Right cardiac atrium (tissue), 5 donors: ENCODE data around the gene LTBP2. TPM values are rescaled to one million over a fixed set of nuclear protein-coding genes. Genes with fewer than 3 reads are reported as not detected.
A peak's percentile ranks its signal among the peaks of the same experiment; 100 is the strongest.

Experiments used
- ATAC-seq, 2 donors: fragments of 200-7000 bp; cut with Tn5 transposase; one replicate each; pipeline versions ENCODE4 v1.8.0 to v1.9.1; 2020; ENCODE audit warnings: moderate library complexity in 2 of 2, mild to moderate bottlenecking in 1 of 2
- DNase-seq, 3 donors: peaks; one replicate each; pipeline ENCODE4 v3.0.0-alpha.2; 2020
- H3K27ac ChIP-seq: one replicate; pipeline ENCODE4 v1.5.1; 2013; ENCODE audit warnings: mild to moderate bottlenecking, low read length, control low read depth, moderate library complexity
- H3K27me3 ChIP-seq: one replicate; pipeline ENCODE4 v1.6.1; 2013; ENCODE audit not compliant: control insufficient read depth, insufficient read depth
- H3K4me1 ChIP-seq: one replicate; pipeline ENCODE4 v1.6.1; 2013; ENCODE audit warnings: low read length; ENCODE audit not compliant: control insufficient read depth, insufficient read depth
- H3K4me3 ChIP-seq: one replicate; pipeline ENCODE4 v1.5.1; 2013; ENCODE audit warnings: low read length, control low read depth
- H3K9me3 ChIP-seq: one replicate; pipeline ENCODE4 v1.6.1; 2013; ENCODE audit warnings: low read length; ENCODE audit not compliant: control insufficient read depth
- WGBS: extraction: QIAGEN DNeasy Blood & Tissue Kit; methylation state at CpG from one replicate; pipeline ENCODE4 v1.1.7; 2013; 5-methylcytosine and 5-hydroxymethylcytosine counted together
- intact Hi-C, 4 donors: fragments of 100-400 bp; cut with DNase I; formaldehyde crosslinking; loops; one replicate each; pipeline versions ENCODE4 v1.11.0 to v1.14.0; 2022 to 2023
- long read RNA-seq, 4 donors: library from polyadenylated mRNA; unstranded; transcript quantifications; one replicate each; pipeline ENCODE4 v2.0.0, GENCODE V29; 2020 to 2021
- polyA plus RNA-seq: library from polyadenylated mRNA; stranded (reverse); fragments of 200-250 nt; gene quantifications from one replicate; pipeline ENCODE4 v1.2.3, GENCODE V29; 2013
- total RNA-seq, 4 donors: library from RNA; stranded (reverse); fragmentation: NEBNext Ultra II Directional; extraction: Animal tissue kit (Norgen Biotek cat#: 25700); gene quantifications; one replicate each; pipeline ENCODE4 v1.2.1, GENCODE V29; 2021
- donor health status: healthy with polysubstance abuse.
- donor health status: DM: no; HTN: yes; CAD: no.
- donor health status: DM: no; HTN: no; CAD: no.
- donor health status: DM: no; HTN: yes; CAD: no; lungs with severe emphysema.
- donor health status: DM: yes; HTN: yes; CAD: no.

Gene LTBP2
- 10 to 100 TPM; 13.9 to 46.0 (median 23.5) TPM for total RNA-seq
- polyA plus RNA-seq = 3.4 TPM
- long read RNA-seq, donor 1, partial matches to known transcripts = 18 of 27 reads
- long read RNA-seq, donor 1, other reads (novel, unspliced or antisense) = 6 of 27 reads
- long read RNA-seq, donor 2, partial matches to known transcripts = 7 of 7 reads
- long read RNA-seq, donor 2, other reads (novel, unspliced or antisense) = 0 of 7 reads
- long read RNA-seq, donor 3, partial matches to known transcripts = 26 of 43 reads
- long read RNA-seq, donor 3, other reads (novel, unspliced or antisense) = 15 of 43 reads
- long read RNA-seq, donor 4, partial matches to known transcripts = 15 of 19 reads
- long read RNA-seq, donor 4, other reads (novel, unspliced or antisense) = 4 of 19 reads

DNA sequence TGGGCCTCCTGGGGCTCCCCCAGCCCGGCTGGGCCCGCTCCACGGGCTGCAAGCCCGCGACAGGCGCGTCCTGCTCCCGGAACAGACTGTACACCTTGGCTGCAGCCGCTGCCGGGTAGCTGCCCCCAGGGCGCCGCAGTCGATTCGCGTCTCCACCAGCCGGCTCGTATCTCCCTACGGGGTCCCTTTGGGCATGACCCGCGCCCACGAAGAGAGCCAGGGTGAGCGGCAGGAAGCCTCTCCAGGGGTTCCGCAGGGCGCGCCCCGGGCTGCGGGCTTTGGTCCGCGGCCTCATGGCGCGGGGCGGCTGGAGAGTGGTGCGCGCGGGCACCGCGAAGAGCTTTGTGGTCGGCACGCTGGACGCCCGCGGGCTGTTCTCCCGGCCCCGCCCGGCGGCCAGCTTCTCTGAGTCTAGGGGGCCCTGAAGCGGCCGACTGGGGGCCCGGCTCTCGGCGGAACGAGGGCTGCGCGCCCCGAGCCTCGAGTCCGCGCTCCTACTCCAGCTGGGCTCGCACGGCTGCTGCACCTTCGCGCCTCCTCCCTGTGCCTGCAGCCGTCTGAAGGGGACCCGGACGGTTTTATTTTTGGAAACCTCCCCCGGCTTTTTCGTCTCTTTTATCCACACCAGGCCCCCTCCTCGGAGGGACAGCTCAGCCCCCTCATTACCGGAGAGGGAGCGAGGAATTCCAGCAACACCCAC lies at the start of gene LTBP2:
Gene LTBP2, minus strand, starts transcription at position 588 of the 700 bp plus-strand sequence. Its CDS starts 293 bp downstream, at position 295.
- WGBS = 1% methylated on average over 70 of the region's 70 CpGs

GRCh38 chr14:74660863-74661262 lies 48.8 kb upstream of the LTBP2 start:
- intact Hi-C loops = loop anchor here in 1 of 4 donors (5.0 kb wide), 1 partner anchor 44 kb away; no protein-coding TSS in a partner anchor

More for the DNA sequence above, at the start of gene LTBP2:
- Histone ChIP-seq H3K9me3 (no peaks in the 10 kb centered on the region), H3K27me3 (no peaks in the 10 kb centered on the region), H3K4me3 (peak within 1 kb of the TSS; percentile 84), H3K27ac (no peak within 1 kb of the TSS), H3K4me1 (no peaks in the 10 kb centered on the region)
- intact Hi-C loops = loop anchor here (5.0 to 10.0 kb wide), 3 partner anchors 103 to 109 kb away; partner anchors contain the start of genes AREL1 (in 1 of the 4) and FCF1 (in 1 of the 4)
- ATAC-seq (peak; percentile 37 to 43), DNase-seq (peak in 1 of 3 donors; percentile 73)

GRCh38 chr14:74660167-74660566 lies 48.1 kb upstream of the LTBP2 start:
- 86% methylated on average over 3 of the region's 3 CpGs for WGBS
- H3K27me3 ChIP-seq = no peaks in the 10 kb centered on the region
- H3K4me1 ChIP-seq = peaks cover 12% of the 10 kb centered on the region
- H3K9me3 ChIP-seq = no peaks in the 10 kb centered on the region
- no peak overlapping the region for H3K27ac ChIP-seq
- H3K4me3 ChIP-seq = no peak overlapping the region
- ATAC-seq (no peak), DNase-seq (no peak)
- intact Hi-C loops = loop anchor here in 1 of 4 donors (5.0 kb wide), 1 partner anchor 43 kb away; no protein-coding TSS in a partner anchor

More at GRCh38 chr14:74660863-74661262, 48.8 kb upstream of the LTBP2 start:
- no peaks in the 10 kb centered on the region for H3K9me3 ChIP-seq
- 79% methylated on average over 5 of the region's 5 CpGs for WGBS
- H3K4me3 ChIP-seq = no peak overlapping the region
- no peaks in the 10 kb centered on the region for H3K27me3 ChIP-seq
- peaks cover 9% of the 10 kb centered on the region for H3K4me1 ChIP-seq
- ATAC-seq (no peak), DNase-seq (no peak)
- no peak overlapping the region for H3K27ac ChIP-seq

DNA sequence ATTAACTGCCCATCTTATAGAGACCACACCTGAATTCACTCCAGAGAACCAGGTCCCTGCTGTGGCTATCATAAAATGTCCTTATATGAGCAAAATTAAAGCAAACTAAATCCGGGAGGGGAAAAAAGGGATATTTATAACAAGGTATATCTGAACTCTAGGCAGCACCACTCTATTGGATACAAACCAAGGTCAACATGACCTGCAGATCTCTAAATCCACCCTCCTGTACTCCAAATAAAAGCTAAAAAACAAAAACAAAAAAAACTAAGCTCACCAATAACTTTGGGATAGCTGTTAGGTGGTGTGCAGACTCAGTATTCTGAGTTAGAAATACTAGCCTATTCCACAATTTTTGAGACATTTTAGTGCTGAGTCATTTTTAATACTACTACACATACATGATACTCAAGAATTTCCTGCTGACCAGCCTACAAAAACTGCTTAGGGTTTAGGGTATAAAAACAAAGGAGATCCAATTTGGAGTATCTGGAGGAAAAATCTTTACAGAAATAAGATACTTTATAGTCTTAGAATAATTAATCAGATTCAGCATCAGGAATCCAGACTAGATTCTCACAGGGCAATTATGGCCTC lies 46.6 kb upstream of the LTBP2 start:
- Histone ChIP-seq H3K9me3 (no peaks in the 10 kb centered on the region), H3K27me3 (no peaks in the 10 kb centered on the region), H3K27ac (no peak overlapping the region), H3K4me3 (no peak overlapping the region), H3K4me1 (peaks cover 11% of the 10 kb centered on the region)
- ATAC-seq = no peak
- WGBS = 88% methylated on average over 1 of the region's 1 CpG
- intact Hi-C loops = no loop called here
- no peak for DNase-seq

GRCh38 chr14:74656964-74657363 lies 44.9 kb upstream of the LTBP2 start:
- intact Hi-C loops = no loop called here
- Histone ChIP-seq H3K27me3 (no peaks in the 10 kb centered on the region), H3K9me3 (no peaks in the 10 kb centered on the region), H3K4me1 (peaks cover 3% of the 10 kb centered on the region), H3K4me3 (no peak overlapping the region), H3K27ac (no peak overlapping the region)
- DNase-seq = no peak
- WGBS = 92% methylated on average over 3 of the region's 3 CpGs
- no peak for ATAC-seq

DNA sequence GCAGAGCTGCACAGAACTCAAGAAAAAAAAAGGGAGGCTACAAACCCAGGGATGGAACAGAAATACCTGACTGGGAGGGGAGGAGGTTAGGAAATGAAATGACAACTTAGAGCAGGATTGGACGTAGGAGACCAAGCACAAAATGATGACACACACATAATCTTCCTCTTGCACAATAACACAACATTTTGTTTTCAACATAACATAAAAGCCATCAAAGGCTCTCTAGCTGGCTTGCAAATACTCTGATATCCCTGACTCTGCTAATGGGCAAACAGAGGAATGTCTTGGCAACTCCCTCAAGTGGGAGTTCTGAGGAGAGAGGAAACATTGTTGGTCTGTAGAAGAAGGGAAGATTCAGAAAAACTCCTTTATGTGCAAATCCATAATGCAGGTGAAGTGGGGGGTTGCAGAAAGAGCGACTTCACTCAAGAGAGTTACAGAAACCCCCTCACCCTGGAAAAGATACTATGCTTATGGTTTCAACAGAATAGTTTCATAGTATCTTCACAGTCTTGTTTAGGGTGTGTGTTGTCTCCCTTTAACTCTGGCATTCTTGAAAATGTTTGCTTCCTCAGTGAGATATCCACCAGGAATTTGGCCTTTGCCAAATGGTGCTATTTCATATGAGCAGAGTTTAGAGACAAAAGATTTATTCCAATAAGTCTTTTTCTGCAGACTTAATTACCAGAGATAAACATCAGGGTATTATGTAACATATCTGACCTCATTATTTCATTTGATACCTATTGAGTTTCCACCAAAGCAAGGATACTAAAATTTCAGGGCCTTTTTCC lies 43.8 kb upstream of the LTBP2 start:
- ATAC-seq (peak in 1 of 2 donors; percentile 7), DNase-seq (no peak)
- Histone ChIP-seq H3K27ac (peak overlapping the region; percentile 48), H3K27me3 (no peaks in the 10 kb centered on the region), H3K4me3 (no peak overlapping the region), H3K4me1 (peaks cover 3% of the 10 kb centered on the region), H3K9me3 (no peaks in the 10 kb centered on the region)
- WGBS = 67% methylated on average over 2 of the region's 2 CpGs
- intact Hi-C loops = no loop called here

GRCh38 chr14:74654931-74655330 lies 42.9 kb upstream of the LTBP2 start:
- Histone ChIP-seq H3K4me1 (peaks cover 3% of the 10 kb centered on the region), H3K9me3 (no peaks in the 10 kb centered on the region), H3K4me3 (no peak overlapping the region), H3K27me3 (no peaks in the 10 kb centered on the region), H3K27ac (peak overlapping the region; percentile 14)
- DNase-seq = no peak
- intact Hi-C loops = no loop called here
- ATAC-seq = peak; percentile 34 to 69
- 50% methylated on average over 3 of the region's 3 CpGs for WGBS

DNA sequence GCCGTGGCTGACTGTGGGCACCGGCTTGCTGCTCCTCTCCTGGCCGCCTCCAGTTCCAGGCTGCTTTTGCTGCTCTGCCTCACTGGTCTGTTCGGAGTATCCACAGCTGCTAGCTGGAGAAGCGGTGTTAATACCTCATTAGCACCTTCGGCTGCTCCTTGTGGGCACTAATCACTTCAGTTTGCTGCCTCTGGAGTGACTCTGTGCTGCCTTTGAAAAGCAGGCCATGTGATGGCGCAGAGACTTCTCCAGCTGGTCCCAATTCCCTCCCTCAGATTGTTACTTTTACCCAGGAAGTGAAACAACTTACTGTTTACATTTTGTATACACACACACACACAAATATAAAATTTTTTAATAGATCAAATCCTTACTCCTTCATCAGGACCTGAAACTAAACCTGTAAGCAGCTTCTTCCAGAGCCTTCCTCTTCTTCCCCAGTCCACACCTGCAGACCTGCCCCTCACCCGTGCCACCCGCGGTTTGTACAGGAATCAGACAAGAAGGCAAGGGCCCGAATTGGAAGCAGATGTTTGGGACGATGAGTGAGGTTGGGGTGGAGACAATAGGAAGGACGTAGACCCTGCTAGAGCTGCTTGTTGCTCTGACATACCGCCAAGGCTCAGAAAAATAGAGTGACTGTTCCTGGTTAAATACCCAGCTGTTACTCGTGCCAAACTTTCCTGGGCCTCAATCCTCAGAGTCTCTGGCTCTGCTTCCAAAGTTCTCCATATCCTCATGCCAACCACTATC lies 41.5 kb upstream of the LTBP2 start:
- no peaks in the 10 kb centered on the region for H3K9me3 ChIP-seq
- 79% methylated on average over 15 of the region's 15 CpGs for WGBS
- H3K27ac ChIP-seq = no peak overlapping the region

DNA sequence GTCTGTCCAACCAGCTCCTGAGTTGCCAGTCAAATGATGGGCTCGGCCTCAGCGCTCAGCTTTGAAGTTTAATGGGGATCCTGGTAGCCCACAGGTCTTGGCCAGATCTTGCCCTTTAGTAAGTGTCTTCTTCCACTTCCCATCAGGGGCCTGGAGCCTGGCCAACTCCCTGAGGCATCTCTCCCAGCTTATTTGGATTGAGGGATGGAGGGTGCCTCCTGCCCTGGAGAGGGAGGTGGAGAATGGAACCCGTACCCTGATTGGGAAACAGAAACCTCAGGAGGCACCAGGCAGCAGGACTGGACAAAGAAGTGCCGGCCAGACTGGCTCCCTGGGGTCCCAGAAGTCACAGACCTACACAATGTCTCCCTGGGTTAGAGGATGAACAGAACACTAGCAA lies 40.5 kb upstream of the LTBP2 start:
- ATAC-seq = no peak
- 87% methylated on average over 4 of the region's 4 CpGs for WGBS
- intact Hi-C loops = no loop called here

More for the DNA sequence above, 41.5 kb upstream of the LTBP2 start:
- Histone ChIP-seq H3K27me3 (no peaks in the 10 kb centered on the region), H3K4me1 (peaks cover 3% of the 10 kb centered on the region), H3K4me3 (no peak overlapping the region)
- intact Hi-C loops = no loop called here
- ATAC-seq (no peak), DNase-seq (no peak)

More for the DNA sequence above, 40.5 kb upstream of the LTBP2 start:
- DNase-seq = peak in 2 of 3 donors; percentile 50 to 56
- no peaks in the 10 kb centered on the region for H3K27me3 ChIP-seq
- peaks cover 3% of the 10 kb centered on the region for H3K4me1 ChIP-seq
- no peaks in the 10 kb centered on the region for H3K9me3 ChIP-seq
- no peak overlapping the region for H3K4me3 ChIP-seq
- no peak overlapping the region for H3K27ac ChIP-seq
